Measurements from ENCODE around the gene HADHB. TPM values are rescaled to one million over a fixed set of nuclear protein-coding genes. Genes with fewer than 3 reads are reported as not detected.

Gene HADHB
- total RNA-seq (100 to 1,000 TPM; 142 to 168 TPM), polyA plus RNA-seq (ENCODE audit: insufficient read depth, low read depth, low replicate concordance) (171 TPM)
- long read RNA-seq, donor 1, transcript HADHB-201 (16 exons, 2,044 nt), result major isoform, 60 of 97 reads
- long read RNA-seq, donor 1, partial matches to known transcripts, result 33 of 97 reads
- long read RNA-seq, donor 1, other reads (novel, unspliced or antisense), result 0 of 97 reads
- long read RNA-seq, donor 2, transcript HADHB-201 (16 exons, 2,044 nt), result major isoform, 35 of 57 reads
- long read RNA-seq, donor 2, partial matches to known transcripts, result 20 of 57 reads
- long read RNA-seq, donor 2, other reads (novel, unspliced or antisense), result 0 of 57 reads

- Histone ChIP-seq H3K4me1 (peaks cover 18% of the 10 kb centered on the region), H3K4me3 (peak within 1 kb of the TSS; percentile 92 to 93), H3K27me3 (no peaks in the 10 kb centered on the region), H3K9me3 (no peaks in the 10 kb centered on the region), H3K27ac (peak within 1 kb of the TSS; percentile 94 to 97), H3K36me3 (ENCODE audit: low read depth, missing control alignments) (no peaks in the 10 kb centered on the region)
- peak; percentile 94 for DNase-seq
- TF ChIP-seq, protein P1, sequence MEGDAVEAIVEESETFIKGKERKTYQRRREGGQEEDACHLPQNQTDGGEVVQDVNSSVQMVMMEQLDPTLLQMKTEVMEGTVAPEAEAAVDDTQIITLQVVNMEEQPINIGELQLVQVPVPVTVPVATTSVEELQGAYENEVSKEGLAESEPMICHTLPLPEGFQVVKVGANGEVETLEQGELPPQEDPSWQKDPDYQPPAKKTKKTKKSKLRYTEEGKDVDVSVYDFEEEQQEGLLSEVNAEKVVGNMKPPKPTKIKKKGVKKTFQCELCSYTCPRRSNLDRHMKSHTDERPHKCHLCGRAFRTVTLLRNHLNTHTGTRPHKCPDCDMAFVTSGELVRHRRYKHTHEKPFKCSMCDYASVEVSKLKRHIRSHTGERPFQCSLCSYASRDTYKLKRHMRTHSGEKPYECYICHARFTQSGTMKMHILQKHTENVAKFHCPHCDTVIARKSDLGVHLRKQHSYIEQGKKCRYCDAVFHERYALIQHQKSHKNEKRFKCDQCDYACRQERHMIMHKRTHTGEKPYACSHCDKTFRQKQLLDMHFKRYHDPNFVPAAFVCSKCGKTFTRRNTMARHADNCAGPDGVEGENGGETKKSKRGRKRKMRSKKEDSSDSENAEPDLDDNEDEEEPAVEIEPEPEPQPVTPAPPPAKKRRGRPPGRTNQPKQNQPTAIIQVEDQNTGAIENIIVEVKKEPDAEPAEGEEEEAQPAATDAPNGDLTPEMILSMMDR (IDR thresholded peaks at IDR 0.05), result peak in 2 of 3 experiments; percentile 22 to 39
- TF ChIP-seq POLR2A (IDR thresholded peaks at IDR 0.05), result no peak
- intact Hi-C loops (cut with DNase I; ENCODE audit: low total_unique reads), result no loop called here
- 0 to 1% methylated on average over 26 to 55 of the region's 63 CpGs for WGBS, 2 donors
Observed at GRCh38 chr2:26244309-26245230, at the start of gene HADHB, which contains the start of gene HADHA. TSS of gene HADHB (plus strand) at chr2:26244939. CDS start at chr2:26254255, 9,316 bp downstream. TSS of gene HADHA (minus strand) at chr2:26244632. CDS start at chr2:26244596, 36 bp downstream.

GRCh38 chr2:26195040-26195984 is 49.4 kb upstream of the HADHB start:
- Histone ChIP-seq H3K27me3 (no peaks in the 10 kb centered on the region), H3K27ac (no peak overlapping the region), H3K9me3 (no peaks in the 10 kb centered on the region), H3K36me3 (ENCODE audit: low read depth, missing control alignments) (no peaks in the 10 kb centered on the region), H3K4me3 (no peak overlapping the region), H3K4me1 (no peaks in the 10 kb centered on the region)
- TF ChIP-seq, protein P1 (IDR thresholded peaks at IDR 0.05), result no peak
- TF ChIP-seq POLR2A (IDR thresholded peaks at IDR 0.05), result no peak
- DNase-seq, result no peak
- WGBS, 2 donors, result 76 to 77% methylated on average over 12 of the region's 12 CpGs
- intact Hi-C loops (cut with DNase I; ENCODE audit: low total_unique reads), result no loop called here

GRCh38 chr2:26196683-26197418 is 47.9 kb upstream of the HADHB start:
- H3K27ac ChIP-seq, result no peak overlapping the region
- H3K27me3 ChIP-seq, result no peaks in the 10 kb centered on the region
- no peak overlapping the region for H3K4me3 ChIP-seq
- TF ChIP-seq, protein P1 (IDR thresholded peaks at IDR 0.05), result no peak
- no peak for TF ChIP-seq POLR2A (IDR thresholded peaks at IDR 0.05)
- 85 to 88% methylated on average over 9 of the region's 9 CpGs for WGBS, 2 donors
- DNase-seq, result no peak
- H3K9me3 ChIP-seq, result no peaks in the 10 kb centered on the region
- no peaks in the 10 kb centered on the region for H3K4me1 ChIP-seq
- no peaks in the 10 kb centered on the region for H3K36me3 ChIP-seq (ENCODE audit: low read depth, missing control alignments)
- intact Hi-C loops (cut with DNase I; ENCODE audit: low total_unique reads), result no loop called here

DNA sequence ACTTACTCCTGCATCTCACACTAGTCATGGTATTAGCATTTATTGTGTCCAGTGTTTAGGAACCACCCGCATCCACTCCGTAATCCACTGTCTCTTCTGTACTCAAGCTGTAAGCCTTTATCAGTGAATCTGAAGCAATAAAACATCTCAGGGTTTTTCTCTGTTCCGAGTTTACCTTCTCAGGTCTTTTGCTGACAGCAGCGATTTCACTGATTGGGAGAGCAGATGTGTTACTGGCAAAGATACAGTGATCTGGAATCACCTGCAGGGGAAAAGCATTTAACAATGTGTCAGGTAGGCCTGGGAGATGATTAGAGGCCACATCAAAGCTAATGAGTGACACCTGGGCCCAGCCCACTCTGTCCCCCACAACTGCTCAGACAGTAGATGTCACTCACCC is 47.2 kb upstream of the HADHB start:
- Histone ChIP-seq H3K9me3 (no peaks in the 10 kb centered on the region), H3K4me1 (no peaks in the 10 kb centered on the region), H3K36me3 (ENCODE audit: low read depth, missing control alignments) (no peaks in the 10 kb centered on the region), H3K27me3 (no peaks in the 10 kb centered on the region), H3K27ac (no peak overlapping the region), H3K4me3 (no peak overlapping the region)
- no peak for TF ChIP-seq POLR2A (IDR thresholded peaks at IDR 0.05)
- TF ChIP-seq, protein P1 (IDR thresholded peaks at IDR 0.05), result no peak
- 88 to 97% methylated on average over 4 of the region's 4 CpGs for WGBS, 2 donors
- intact Hi-C loops (cut with DNase I; ENCODE audit: low total_unique reads), result no loop called here
- DNase-seq, result no peak

Measured in testis (tissue), 5 donors.